Lower lobe of right lung (tissue), 2 donors: ENCODE data around the gene LYRM9. TPM values are rescaled to one million over a fixed set of nuclear protein-coding genes. Genes with fewer than 3 reads are reported as not detected.

Experiments
- ATAC-seq, 2 donors: fragments of 200-7000 bp; cut with Tn5 transposase; one replicate each; pipeline ENCODE4 v1.9.1; 2020 to 2022; ENCODE audit warnings: mild to moderate bottlenecking in 2 of 2, moderate library complexity in 2 of 2
- DNase-seq: peaks from one replicate; pipeline ENCODE4 v3.0.0-alpha.2; 2020
- H3K27ac ChIP-seq: fragments of 200-600 bp; one replicate; pipeline ENCODE4 v1.8.0; 2022
- H3K27me3 ChIP-seq: fragments of 200-600 bp; one replicate; pipeline ENCODE4 v1.8.0; 2022; ENCODE audit warnings: low read depth
- H3K36me3 ChIP-seq: fragments of 200-600 bp; one replicate; pipeline ENCODE4 v1.8.0; 2022; ENCODE audit warnings: mild to moderate bottlenecking
- H3K4me1 ChIP-seq: fragments of 200-600 bp; one replicate; pipeline ENCODE4 v1.8.0; 2022
- H3K4me3 ChIP-seq: fragments of 200-600 bp; one replicate; pipeline ENCODE4 v1.8.0; 2022; ENCODE audit warnings: mild to moderate bottlenecking
- H3K9me3 ChIP-seq: fragments of 200-600 bp; one replicate; pipeline ENCODE4 v1.8.0; 2022
- intact Hi-C: fragments of 100-400 bp; cut with DNase I; formaldehyde crosslinking; loops from one replicate; pipeline ENCODE4 v1.11.0; 2022
- long read RNA-seq: library from polyadenylated mRNA; unstranded; transcript quantifications from one replicate; pipeline ENCODE4 v2.0.0, GENCODE V29; 2021
- total RNA-seq: library from RNA; stranded (reverse); fragmentation: NEBNext Ultra II Directional; extraction: Animal tissue kit (Norgen Biotek cat#: 25700); gene quantifications from one replicate; pipeline ENCODE4 v1.2.1, GENCODE V29; 2021
- TF ChIP-seq, protein P1 (sequence below): fragments of 200-600 bp; IDR thresholded peaks from one replicate; pipeline ENCODE4 v1.8.0; 2022; ENCODE audit warnings: antibody characterized with exemption, mild to moderate bottlenecking
- donor health status: DM: no; HTN: yes; CAD: no; lungs with severe emphysema.

LYRM9 gene
- total RNA-seq = 8.2 TPM
- long read RNA-seq, transcript LYRM9-207 (1 exons, 2,824 nt) = major isoform, 6 of 9 reads
- long read RNA-seq, partial matches to known transcripts = 1 of 9 reads
- long read RNA-seq, other reads (novel, unspliced or antisense) = 1 of 9 reads

DNA sequence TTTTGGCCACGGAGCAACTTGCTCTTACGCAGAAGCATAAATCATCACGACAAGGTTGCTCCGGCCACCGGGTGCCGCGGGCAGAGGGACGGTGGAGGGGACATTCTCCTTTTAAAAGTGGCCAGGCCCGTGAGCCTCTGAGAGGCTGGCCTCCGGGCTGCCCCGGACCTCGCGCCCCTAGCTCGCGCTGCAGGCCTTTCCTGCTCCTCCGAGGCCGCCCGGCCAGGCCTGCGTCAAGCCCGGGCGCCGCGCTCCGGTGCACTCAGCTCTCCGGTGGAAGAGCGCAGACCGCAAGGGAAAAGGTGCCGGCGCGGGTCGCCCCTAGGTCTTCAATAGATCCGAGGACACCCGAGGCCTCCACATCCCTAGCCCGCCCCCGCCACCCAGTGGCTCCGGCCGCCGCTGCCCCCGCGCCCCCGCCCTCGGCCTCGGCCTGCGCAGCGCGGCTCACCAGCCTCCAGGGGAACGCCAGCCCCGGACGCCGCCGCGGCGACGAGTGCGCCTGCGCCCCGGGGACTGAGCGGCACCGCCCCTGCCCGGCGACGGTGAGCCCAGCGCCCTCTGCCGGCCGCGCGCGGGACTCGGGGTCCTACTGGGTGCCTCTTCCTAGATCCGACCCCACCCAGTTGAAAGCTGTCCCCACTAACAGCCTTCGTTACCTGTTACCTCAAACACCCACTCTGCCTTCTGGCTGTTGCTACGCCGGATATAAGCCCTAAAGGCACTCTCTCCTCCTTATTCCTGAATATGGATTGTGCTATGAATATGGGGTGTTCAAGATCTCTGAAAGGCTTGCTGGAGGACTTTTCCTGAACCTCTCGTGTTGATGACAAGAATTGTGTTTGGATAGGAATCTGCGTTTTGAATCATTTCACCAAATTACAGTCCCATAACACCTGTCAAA lies at the start of gene LYRM9:
TSS of gene LYRM9 (minus strand) at position 500 of the 904 bp plus-strand sequence. CDS start 10,671 bp downstream, outside the sequence.
- TF ChIP-seq, protein P1, sequence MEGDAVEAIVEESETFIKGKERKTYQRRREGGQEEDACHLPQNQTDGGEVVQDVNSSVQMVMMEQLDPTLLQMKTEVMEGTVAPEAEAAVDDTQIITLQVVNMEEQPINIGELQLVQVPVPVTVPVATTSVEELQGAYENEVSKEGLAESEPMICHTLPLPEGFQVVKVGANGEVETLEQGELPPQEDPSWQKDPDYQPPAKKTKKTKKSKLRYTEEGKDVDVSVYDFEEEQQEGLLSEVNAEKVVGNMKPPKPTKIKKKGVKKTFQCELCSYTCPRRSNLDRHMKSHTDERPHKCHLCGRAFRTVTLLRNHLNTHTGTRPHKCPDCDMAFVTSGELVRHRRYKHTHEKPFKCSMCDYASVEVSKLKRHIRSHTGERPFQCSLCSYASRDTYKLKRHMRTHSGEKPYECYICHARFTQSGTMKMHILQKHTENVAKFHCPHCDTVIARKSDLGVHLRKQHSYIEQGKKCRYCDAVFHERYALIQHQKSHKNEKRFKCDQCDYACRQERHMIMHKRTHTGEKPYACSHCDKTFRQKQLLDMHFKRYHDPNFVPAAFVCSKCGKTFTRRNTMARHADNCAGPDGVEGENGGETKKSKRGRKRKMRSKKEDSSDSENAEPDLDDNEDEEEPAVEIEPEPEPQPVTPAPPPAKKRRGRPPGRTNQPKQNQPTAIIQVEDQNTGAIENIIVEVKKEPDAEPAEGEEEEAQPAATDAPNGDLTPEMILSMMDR = peak; percentile 87
- Histone ChIP-seq H3K36me3 (no peaks in the 10 kb centered on the region), H3K27me3 (peaks cover 6% of the 10 kb centered on the region), H3K4me1 (peaks cover 17% of the 10 kb centered on the region), H3K27ac (peak within 1 kb of the TSS; percentile 92), H3K9me3 (no peaks in the 10 kb centered on the region), H3K4me3 (peak within 1 kb of the TSS; percentile 93)
- DNase-seq = peak; percentile 95
- intact Hi-C loops = no loop called here
- ATAC-seq = peak; percentile 99 to 100

DNA sequence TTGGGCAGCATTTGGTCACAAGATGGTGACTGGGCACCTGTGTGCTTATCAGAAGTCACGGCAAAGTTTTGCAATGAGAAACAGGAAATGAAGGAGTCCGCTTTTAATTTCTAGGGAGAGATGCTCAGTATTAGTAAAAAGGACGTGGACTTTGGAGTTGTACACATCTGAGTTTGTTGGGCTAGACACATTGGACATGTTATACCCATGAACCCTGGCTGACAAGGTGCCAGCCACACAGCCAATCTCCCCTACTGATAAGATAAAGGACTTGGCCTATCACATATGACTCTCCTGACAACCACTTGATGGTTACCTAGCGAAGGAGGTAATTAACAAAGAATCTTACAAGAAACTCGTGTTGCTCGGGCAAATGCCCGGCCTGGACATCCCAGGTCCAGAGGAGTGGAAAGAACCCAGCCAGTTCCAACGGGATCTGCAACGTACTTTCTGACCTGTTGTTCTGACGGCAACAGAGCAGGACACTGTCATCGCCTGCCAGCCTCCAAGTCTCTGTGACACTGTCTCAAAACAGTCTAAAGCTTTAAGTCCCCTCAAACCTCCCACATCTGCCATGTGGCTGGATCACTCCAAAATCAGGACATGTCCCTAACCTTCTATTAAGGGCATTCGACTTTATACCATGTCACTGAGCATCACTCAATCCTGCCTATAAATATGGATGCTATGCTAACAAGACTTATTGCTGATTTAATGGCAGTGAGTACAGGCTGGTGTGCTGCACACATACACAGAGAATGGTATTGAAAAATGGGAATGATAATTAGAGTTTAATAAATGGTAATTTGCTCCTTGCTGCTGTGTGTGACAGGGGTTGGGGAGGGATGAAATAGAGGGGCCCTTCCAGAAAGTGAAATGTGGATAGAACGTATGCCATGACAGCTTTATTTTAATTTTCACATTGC lies 47.6 kb upstream of the LYRM9 start:
- Histone ChIP-seq H3K36me3 (no peaks in the 10 kb centered on the region), H3K27me3 (peaks cover 5% of the 10 kb centered on the region)

GRCh38 chr17:27939474-27940465 lies 46.6 kb upstream of the LYRM9 start:
- intact Hi-C loops = no loop called here
- Histone ChIP-seq H3K4me1 (no peaks in the 10 kb centered on the region), H3K27ac (no peak overlapping the region), H3K4me3 (no peak overlapping the region), H3K36me3 (no peaks in the 10 kb centered on the region), H3K9me3 (no peaks in the 10 kb centered on the region), H3K27me3 (peaks cover 5% of the 10 kb centered on the region)
- no peak for ATAC-seq
- TF ChIP-seq, protein P1 = no peak
- no peak for DNase-seq

More for the DNA sequence above, 47.6 kb upstream of the LYRM9 start:
- Histone ChIP-seq H3K4me3 (no peak overlapping the region), H3K27ac (no peak overlapping the region), H3K9me3 (no peaks in the 10 kb centered on the region), H3K4me1 (no peaks in the 10 kb centered on the region)
- intact Hi-C loops = no loop called here
- TF ChIP-seq, protein P1 = no peak
- no peak for DNase-seq
- no peak for ATAC-seq

GRCh38 chr17:27938864-27939263 lies 45.7 kb upstream of the LYRM9 start:
- H3K27ac ChIP-seq = no peak overlapping the region
- intact Hi-C loops = no loop called here
- ATAC-seq (no peak), DNase-seq (no peak)
- no peaks in the 10 kb centered on the region for H3K9me3 ChIP-seq
- H3K4me1 ChIP-seq = no peaks in the 10 kb centered on the region
- peaks cover 5% of the 10 kb centered on the region for H3K27me3 ChIP-seq
- TF ChIP-seq, protein P1 = no peak
- H3K4me3 ChIP-seq = no peak overlapping the region
- no peaks in the 10 kb centered on the region for H3K36me3 ChIP-seq
